Karpas-422 (cell line): ENCODE results near the gene ELK3. TPM values are rescaled to one million over a fixed set of nuclear protein-coding genes. Genes with fewer than 3 reads are reported as not detected.

ENCODE experiments used
- DNase-seq: peaks from one replicate; pipeline ENCODE4 v3.0.0-alpha.2; 2015
- H2AFZ ChIP-seq: fragments of 200-600 bp; sonication (generic); 2 replicates; pipeline ENCODE4 v1.6.1; 2014; ENCODE audit warnings: antibody characterized with exemption, low read length, mixed read lengths
- H3K27ac ChIP-seq: fragments of 200-600 bp; sonication (generic); 2 replicates; pipeline ENCODE4 v1.5.1; 2014; ENCODE audit warnings: mild to moderate bottlenecking, low read length, moderate library complexity
- H3K27me3 ChIP-seq: fragments of 200-600 bp; sonication (generic); 2 replicates; pipeline ENCODE4 v1.6.1; 2014; ENCODE audit warnings: low read length, mixed read lengths
- H3K36me3 ChIP-seq: fragments of 200-600 bp; sonication (generic); 2 replicates; pipeline ENCODE4 v1.6.1; 2014; ENCODE audit warnings: low read length, mixed read lengths; ENCODE audit not compliant: insufficient read depth
- H3K4me1 ChIP-seq: fragments of 200-600 bp; sonication (generic); 2 replicates; pipeline ENCODE4 v1.6.1; 2014; ENCODE audit warnings: mild to moderate bottlenecking, low read length, mixed read lengths
- H3K4me2 ChIP-seq: fragments of 200-600 bp; sonication (generic); 2 replicates; pipeline ENCODE4 v1.6.1; 2014; ENCODE audit warnings: low read length, low read depth, mild to moderate bottlenecking; ENCODE audit not compliant: poor library complexity, severe bottlenecking
- H3K4me3 ChIP-seq: fragments of 200-600 bp; sonication (generic); 2 replicates; pipeline ENCODE4 v1.5.1; 2014; ENCODE audit warnings: mild to moderate bottlenecking, antibody characterized with exemption, low read length, mixed read lengths
- H3K79me2 ChIP-seq: fragments of 200-600 bp; sonication (generic); 2 replicates; pipeline ENCODE4 v1.6.1; 2014; ENCODE audit warnings: mild to moderate bottlenecking, low read length, mixed read lengths
- H3K9ac ChIP-seq: fragments of 200-600 bp; sonication (generic); 2 replicates; pipeline ENCODE4 v1.6.0; 2014; ENCODE audit warnings: low read length
- H3K9me2 ChIP-seq: fragments of 200-600 bp; sonication (generic), shearing (Covaris generic); replicated peaks from 2 replicates; pipeline ENCODE4 v1.6.0; 2014; ENCODE audit warnings: mild to moderate bottlenecking, low read length, moderate library complexity; ENCODE audit not compliant: insufficient read depth
- H3K9me3 ChIP-seq: fragments of 300-700, 200-600 bp; sonication (generic); 2 replicates; pipeline ENCODE4 v1.6.1; 2014; ENCODE audit warnings: low read length, mixed read lengths
- H4K20me1 ChIP-seq: fragments of 200-600 bp; sonication (generic); 2 replicates; pipeline ENCODE4 v1.6.1; 2014; ENCODE audit warnings: mild to moderate bottlenecking, antibody characterized with exemption, low read length, low read depth; ENCODE audit not compliant: insufficient read depth
- total RNA-seq: library from RNA; depleted of rRNA; stranded (reverse); fragments of >200 nt; shearing (Covaris generic); gene quantifications from 2 replicates; pipeline ENCODE4 v1.2.3, GENCODE V29; 2014; ENCODE audit warnings: low replicate concordance

Gene ELK3
- total RNA-seq, 1 experiment from 2014 or later: 1.8 TPM

- no peak overlapping the region for H3K27ac ChIP-seq
Measured at GRCh38 chr12:96192926-96193573, 1.1 kb upstream of the ELK3 start.

GRCh38 chr12:96194576-96194889 lies 358 bp downstream of the ELK3 start:
- peaks cover 2% of the 10 kb centered on the region; the same call in 1 of the 2 replicates for H3K27me3 ChIP-seq
- no peaks in the 10 kb centered on the region for H3K36me3 ChIP-seq
- H3K9me2 ChIP-seq: no peaks in the 10 kb centered on the region
- H3K9me3 ChIP-seq: no peaks in the 10 kb centered on the region
- peak overlapping the region; percentile 78 for H3K9ac ChIP-seq
- peaks cover 32% of the 10 kb centered on the region for H3K4me1 ChIP-seq
- H3K79me2 ChIP-seq: no peaks in the 10 kb centered on the region
- no peaks in the 10 kb centered on the region for H4K20me1 ChIP-seq
- no peak overlapping the region for H3K27ac ChIP-seq
- peak overlapping the region; percentile 85 for H3K4me3 ChIP-seq
- H3K4me2 ChIP-seq: peak overlapping the region; percentile 98
- H2AFZ ChIP-seq: peak overlapping the region; percentile 94
- no peak for DNase-seq

More at GRCh38 chr12:96192926-96193573, 1.1 kb upstream of the ELK3 start:
- Histone ChIP-seq H4K20me1 (no peaks in the 10 kb centered on the region), H3K4me3 (no peak overlapping the region), H3K9me2 (no peaks in the 10 kb centered on the region), H3K36me3 (no peaks in the 10 kb centered on the region), H3K4me2 (no peak overlapping the region), H3K9me3 (no peaks in the 10 kb centered on the region), H2AFZ (no peak overlapping the region), H3K27me3 (peaks cover 2% of the 10 kb centered on the region; the same call in 1 of the 2 replicates), H3K4me1 (peaks cover 18% of the 10 kb centered on the region), H3K79me2 (no peaks in the 10 kb centered on the region), H3K9ac (no peak overlapping the region)
- DNase-seq: no peak

GRCh38 chr12:96194971-96195844 lies 1.0 kb downstream of the ELK3 start:
- peaks cover 35% of the 10 kb centered on the region for H3K4me1 ChIP-seq
- H2AFZ ChIP-seq: peak overlapping the region; percentile 95
- H3K27ac ChIP-seq: no peak overlapping the region
- H3K9ac ChIP-seq: peak overlapping the region; percentile 70
- DNase-seq: peak; percentile 84
- peaks cover 2% of the 10 kb centered on the region; the same call in 1 of the 2 replicates for H3K27me3 ChIP-seq
- no peaks in the 10 kb centered on the region for H3K9me3 ChIP-seq
- no peaks in the 10 kb centered on the region for H4K20me1 ChIP-seq
- H3K79me2 ChIP-seq: no peaks in the 10 kb centered on the region
- peak overlapping the region; percentile 85 for H3K4me3 ChIP-seq
- H3K9me2 ChIP-seq: no peaks in the 10 kb centered on the region
- no peaks in the 10 kb centered on the region for H3K36me3 ChIP-seq
- H3K4me2 ChIP-seq: peak overlapping the region; percentile 100

GRCh38 chr12:96195845-96196451 lies 1.8 kb downstream of the ELK3 start:
- Histone ChIP-seq H4K20me1 (no peaks in the 10 kb centered on the region), H3K4me2 (peak overlapping the region; percentile 100), H3K27ac (no peak overlapping the region), H3K36me3 (no peaks in the 10 kb centered on the region), H3K4me1 (peaks cover 35% of the 10 kb centered on the region), H3K4me3 (peak overlapping the region; percentile 43; the same call in 1 of the 2 replicates), H3K9me2 (no peaks in the 10 kb centered on the region), H3K9ac (no peak overlapping the region), H3K79me2 (no peaks in the 10 kb centered on the region), H3K9me3 (no peaks in the 10 kb centered on the region), H2AFZ (no peak overlapping the region), H3K27me3 (peaks cover 2% of the 10 kb centered on the region; the same call in 1 of the 2 replicates)
- no peak for DNase-seq

GRCh38 chr12:96196781-96197180 lies 2.6 kb downstream of the ELK3 start:
- H3K9me3 ChIP-seq: no peaks in the 10 kb centered on the region
- no peak overlapping the region for H3K9ac ChIP-seq
- no peak overlapping the region for H3K4me2 ChIP-seq
- H3K79me2 ChIP-seq: no peaks in the 10 kb centered on the region
- H3K27me3 ChIP-seq: peaks cover 2% of the 10 kb centered on the region; the same call in 1 of the 2 replicates
- no peak overlapping the region for H2AFZ ChIP-seq
- H3K9me2 ChIP-seq: no peaks in the 10 kb centered on the region
- H3K4me3 ChIP-seq: no peak overlapping the region
- H3K4me1 ChIP-seq: peaks cover 35% of the 10 kb centered on the region
- H3K27ac ChIP-seq: no peak overlapping the region
- no peak for DNase-seq
- H4K20me1 ChIP-seq: 0 out of 2 replicates have a peak, but pooled peaks cover 7% of the 10 kb centered on the region
- H3K36me3 ChIP-seq: no peaks in the 10 kb centered on the region

GRCh38 chr12:96197503-96198272 lies 3.5 kb downstream of the ELK3 start:
- Histone ChIP-seq H3K27ac (no peak overlapping the region), H2AFZ (no peak overlapping the region), H3K27me3 (peaks cover 2% of the 10 kb centered on the region; the same call in 1 of the 2 replicates), H3K4me1 (peaks cover 35% of the 10 kb centered on the region), H3K4me3 (no peak overlapping the region), H3K4me2 (no peak overlapping the region), H3K79me2 (no peaks in the 10 kb centered on the region), H3K9me3 (no peaks in the 10 kb centered on the region), H4K20me1 (0 out of 2 replicates have a peak, but pooled peaks cover 14% of the 10 kb centered on the region), H3K36me3 (no peaks in the 10 kb centered on the region), H3K9ac (no peak overlapping the region), H3K9me2 (no peaks in the 10 kb centered on the region)
- no peak for DNase-seq

- no peaks in the 10 kb centered on the region for H3K36me3 ChIP-seq
- H3K79me2 ChIP-seq: no peaks in the 10 kb centered on the region
- peaks cover 30% of the 10 kb centered on the region for H3K4me1 ChIP-seq
- peak overlapping the region; percentile 15 for H3K4me2 ChIP-seq
- H3K4me3 ChIP-seq: no peak overlapping the region
- 0 out of 2 replicates have a peak, but pooled peaks cover 14% of the 10 kb centered on the region for H4K20me1 ChIP-seq
- no peak overlapping the region for H3K27ac ChIP-seq
- no peak for DNase-seq
- no peaks in the 10 kb centered on the region for H3K9me2 ChIP-seq
- no peak overlapping the region for H3K9ac ChIP-seq
- H3K27me3 ChIP-seq: 0 out of 2 replicates have a peak, but pooled peaks cover under 1% of the 10 kb centered on the region
- no peak overlapping the region for H2AFZ ChIP-seq
- H3K9me3 ChIP-seq: no peaks in the 10 kb centered on the region
Measured at GRCh38 chr12:96198965-96199364, 4.8 kb downstream of the ELK3 start.
